ENCODE data around the gene CLASP1.
"Not testable (repeated sequence)": the region's sequence is repeated elsewhere in the genome, so short reads cannot be mapped to it uniquely, and the experiment has no call there.

The CLASP1 gene

DNA sequence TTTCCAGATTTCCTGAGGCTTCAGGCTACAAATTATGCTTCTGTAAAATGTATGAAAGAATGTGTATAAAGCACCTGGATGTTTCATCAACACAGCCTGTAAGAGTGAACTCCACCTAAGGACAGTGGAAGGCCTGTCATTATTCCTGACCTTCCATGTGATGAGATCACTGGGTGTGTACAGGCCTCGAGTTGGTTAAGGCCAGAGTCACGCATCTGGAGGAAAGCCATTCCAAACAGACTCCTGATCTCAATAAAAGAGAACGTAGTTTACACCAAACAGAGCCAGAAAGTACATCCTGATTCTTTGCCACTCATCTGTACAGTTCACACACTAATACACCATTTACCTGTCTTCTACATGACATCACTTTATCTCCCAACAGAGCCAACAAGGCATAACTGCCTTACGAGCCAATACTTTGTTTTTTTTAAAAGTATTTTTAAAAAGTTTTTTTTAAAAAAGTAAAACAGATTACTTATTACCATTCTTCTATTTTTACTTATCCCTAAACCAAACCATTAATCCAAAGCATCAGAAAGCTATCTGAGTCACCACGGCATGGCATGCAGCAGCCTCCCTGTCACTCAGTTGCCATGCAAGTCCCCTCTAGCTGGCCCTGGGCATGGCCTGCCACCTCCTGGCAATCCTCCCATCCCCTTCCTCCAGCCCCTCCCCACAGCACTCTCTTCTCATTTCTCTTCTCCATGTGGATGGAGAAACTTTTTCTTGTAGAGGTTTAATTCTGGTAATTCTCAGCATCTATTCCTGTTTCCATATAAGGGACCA, 285.4 kb downstream of the CLASP1 start:
- no peak for DNase-seq

DNA sequence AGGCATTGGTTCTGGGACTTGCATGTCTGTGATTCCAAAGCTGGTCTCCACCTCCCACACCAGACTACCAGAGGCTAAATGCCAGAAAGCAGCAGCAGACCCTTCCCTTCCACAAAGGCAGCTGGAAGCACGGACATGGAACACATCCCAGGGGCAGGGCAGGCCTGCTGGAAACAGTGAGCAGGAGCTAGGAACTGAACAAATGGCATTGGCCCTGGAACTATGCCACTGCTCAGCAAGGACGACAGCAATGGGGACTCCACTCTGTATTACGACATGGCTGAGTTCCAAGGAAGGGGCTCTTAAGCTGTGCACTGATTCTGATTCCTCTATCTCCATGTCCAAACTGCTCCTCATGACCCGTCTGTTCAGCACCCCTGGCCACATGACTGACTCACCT, 286.5 kb downstream of the CLASP1 start:
- DNase-seq = no peak

DNA sequence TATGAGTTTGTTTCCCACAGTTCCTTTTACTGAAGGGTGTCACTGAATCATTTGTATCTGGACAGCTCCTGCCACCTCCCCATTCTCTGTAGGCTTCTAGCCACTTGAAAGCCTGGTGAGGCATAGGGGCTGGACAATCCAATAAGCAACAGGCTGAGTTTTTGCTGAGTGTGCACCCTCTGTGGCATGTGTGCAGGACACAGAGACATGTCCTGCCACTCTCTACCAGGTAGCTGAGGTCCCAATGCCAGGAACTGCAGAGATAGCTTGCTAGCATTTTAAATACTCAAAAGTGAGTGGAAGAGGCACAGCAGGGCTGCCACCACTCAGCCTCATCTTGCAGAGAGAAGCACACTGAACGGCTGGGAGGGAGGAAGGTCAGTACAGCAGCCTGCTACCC, 287.0 kb downstream of the CLASP1 start:
- DNase-seq = no peak

GRCh38 chr2:121360566-121361300, 288.5 kb downstream of the CLASP1 start:
- DNase-seq = no peak

- DNase-seq = no peak
Observed at GRCh38 chr2:121359716-121360565, 289.3 kb downstream of the CLASP1 start.

- no peak for DNase-seq
Observed at GRCh38 chr2:121359170-121359569, 290.1 kb downstream of the CLASP1 start.

GRCh38 chr2:121358291-121358690, 291.0 kb downstream of the CLASP1 start:
- no peak for DNase-seq

DNA sequence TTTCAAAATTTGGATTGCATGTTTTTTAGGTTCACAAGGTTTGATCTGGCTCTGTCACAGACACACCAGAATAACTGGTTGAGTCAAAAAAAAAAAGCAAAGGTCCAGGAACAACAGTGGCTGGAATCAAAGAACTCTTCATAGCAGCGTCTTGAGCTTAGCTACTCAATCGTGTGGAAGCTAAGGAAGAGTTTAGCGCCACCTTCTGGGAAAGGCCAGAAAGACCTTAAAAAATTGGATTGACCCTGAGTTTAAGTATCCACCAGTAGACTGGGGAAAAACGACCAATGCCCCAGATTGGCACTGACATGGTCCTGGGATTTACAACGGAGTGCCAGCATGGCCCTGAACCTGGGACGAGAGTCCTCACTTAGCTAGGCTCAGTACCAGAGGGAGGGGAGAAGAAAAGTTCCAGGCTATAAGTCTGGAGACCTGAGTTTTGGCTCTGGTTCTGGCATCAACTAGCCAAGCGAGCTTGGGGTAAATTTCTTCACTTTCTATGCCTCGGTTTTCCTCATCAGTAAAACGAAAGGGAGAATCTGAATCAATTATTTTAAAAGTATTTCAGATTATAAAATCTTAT, 293.1 kb downstream of the CLASP1 start:
- DNase-seq = peak; percentile 70

GRCh38 chr2:121355488-121355887, 293.8 kb downstream of the CLASP1 start:
- no peak for DNase-seq

DNA sequence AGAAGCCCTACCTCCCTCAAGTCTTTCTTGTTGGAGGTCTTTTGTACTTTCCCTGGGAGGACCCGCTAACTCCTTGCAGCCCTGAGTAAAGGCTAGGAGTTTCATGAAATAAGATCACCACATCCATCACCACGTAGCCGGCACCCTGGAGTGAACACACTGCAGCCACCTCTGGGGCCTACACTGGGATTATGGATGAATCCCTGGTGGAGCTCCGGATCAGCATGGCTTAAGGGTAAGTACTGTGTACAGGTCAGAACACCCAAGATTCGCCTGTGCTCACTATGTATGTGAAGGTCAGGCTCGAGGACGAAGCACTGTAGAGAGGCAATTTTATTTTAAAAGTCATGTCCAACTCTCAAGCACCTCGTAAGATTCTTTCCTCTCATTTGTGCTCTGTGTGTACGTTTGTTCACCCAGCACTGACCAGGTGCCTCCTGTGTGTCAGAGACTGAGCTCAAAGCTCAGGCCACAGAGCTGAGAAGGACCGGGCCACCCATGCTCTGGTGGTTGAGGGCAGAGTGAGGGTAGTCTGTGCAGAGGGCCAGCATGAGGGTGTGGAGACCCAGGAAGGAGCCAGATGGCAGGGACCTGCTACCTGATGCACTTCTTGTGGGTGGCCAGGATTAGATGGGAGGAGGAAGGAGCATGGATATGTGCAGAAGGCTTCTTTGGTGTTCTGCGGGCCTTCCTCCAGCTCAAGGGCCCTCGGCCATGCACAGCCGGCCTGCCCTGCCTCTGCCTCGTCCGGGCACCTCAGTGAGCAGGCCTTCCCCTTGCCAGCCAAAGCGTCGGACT, 297.5 kb downstream of the CLASP1 start:
- no peak for DNase-seq

- no peak for DNase-seq
Observed at GRCh38 chr2:121350890-121351289, 298.4 kb downstream of the CLASP1 start.

GRCh38 chr2:121350402-121350775, 298.9 kb downstream of the CLASP1 start:
- DNase-seq = no peak

- DNase-seq = no peak
Observed at GRCh38 chr2:121349721-121350401, 299.4 kb downstream of the CLASP1 start.

DNA sequence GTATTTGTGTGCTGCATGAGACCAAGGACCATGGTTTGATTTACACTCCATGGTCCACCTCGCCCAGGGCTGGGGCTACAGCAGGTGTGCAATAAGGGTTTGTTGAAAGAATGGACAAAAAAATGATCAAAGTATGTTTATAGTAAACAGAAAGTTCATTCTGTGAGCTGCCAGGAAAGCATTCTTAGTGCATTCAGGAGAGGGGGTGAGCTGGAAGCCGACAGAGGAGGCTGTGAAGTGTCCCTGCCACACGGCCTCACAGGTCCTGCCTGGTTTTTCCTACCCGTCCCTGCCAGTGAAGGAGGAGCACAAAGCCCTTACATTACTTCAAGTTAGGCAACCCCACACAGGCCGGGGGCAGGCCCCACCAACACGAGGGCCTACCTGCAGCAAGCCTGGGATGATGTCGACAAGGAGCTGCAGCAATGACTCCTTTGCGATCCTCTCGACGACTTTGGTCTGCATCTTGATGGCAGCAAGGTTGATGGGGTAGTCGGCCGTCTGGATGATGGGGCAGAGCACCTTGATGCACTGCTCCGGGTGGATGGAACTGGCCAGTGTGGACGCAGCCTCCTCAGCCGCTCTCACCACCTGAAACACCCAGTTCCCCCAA, 301.0 kb downstream of the CLASP1 start:
- no peak for DNase-seq

- no peak for DNase-seq
Observed at GRCh38 chr2:121346859-121347258, 302.4 kb downstream of the CLASP1 start.

DNA sequence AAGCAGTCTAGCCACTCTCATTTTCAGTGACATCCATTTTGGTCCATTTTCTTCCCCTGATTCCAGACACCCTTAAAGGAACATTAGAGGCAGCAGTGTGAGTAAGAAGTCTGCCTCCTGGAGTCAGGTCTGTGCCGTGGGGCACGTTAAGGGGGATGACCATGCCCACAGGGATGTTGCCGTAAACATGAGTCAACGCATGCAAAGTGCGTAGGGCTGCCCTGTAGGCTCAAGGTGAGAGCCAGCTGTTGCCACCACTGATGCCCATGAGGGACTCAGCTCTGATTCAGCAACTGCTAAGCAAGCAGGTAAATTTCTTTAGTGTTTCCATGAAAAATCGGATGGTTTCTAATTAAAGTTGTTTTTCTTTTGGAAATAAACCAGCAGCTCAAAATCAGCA, 302.9 kb downstream of the CLASP1 start:
- no peak for DNase-seq

- DNase-seq = no peak
Observed at GRCh38 chr2:121345887-121346286, 303.4 kb downstream of the CLASP1 start.

DNA sequence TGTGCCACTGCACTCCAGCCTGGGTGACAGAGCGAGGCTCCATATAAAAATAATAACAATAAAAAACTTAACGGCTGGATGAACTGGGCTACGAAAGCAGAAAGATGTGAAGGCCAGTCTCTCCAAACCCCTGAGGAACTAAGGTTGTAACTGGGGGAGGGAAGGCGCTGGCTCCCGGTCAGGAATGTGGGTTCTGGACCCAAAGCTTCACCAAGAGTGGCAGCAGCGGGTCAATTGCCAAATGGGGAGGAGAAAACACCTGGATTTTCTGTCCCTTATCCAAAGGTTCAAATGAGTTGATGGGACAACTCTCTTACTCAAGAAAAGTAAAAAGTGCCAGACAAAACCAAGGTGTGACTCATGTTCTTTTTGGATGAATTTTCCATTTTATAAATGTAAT, 304.2 kb downstream of the CLASP1 start:
- no peak for DNase-seq

- DNase-seq = not testable (repeated sequence)
Observed at GRCh38 chr2:121343828-121344399, 305.3 kb downstream of the CLASP1 start.

- no peak for DNase-seq
Observed at GRCh38 chr2:121343191-121343590, 306.1 kb downstream of the CLASP1 start.

GRCh38 chr2:121342751-121343150, 306.5 kb downstream of the CLASP1 start:
- DNase-seq = no peak

Data from RPMI8226 (cell line).